OCI-LY3 (cell line): ENCODE measurements around the gene FABP1.

ENCODE experiments used
- CTCF ChIP-seq: fragments of 200-600, 300-600 bp; sonication (generic); IDR thresholded peaks from 2 replicates; pipeline ENCODE4 v1.5.1; 2014; ENCODE audit warnings: antibody characterized with exemption, low read length, low read depth
- EZH2phosphoT487 ChIP-seq: fragments of 200-600 bp; shearing (Covaris generic); IDR thresholded peaks from 2 replicates; pipeline ENCODE4 v1.6.1; 2018; ENCODE audit warnings: antibody characterized with exemption, mixed run types, low read depth

- TF ChIP-seq CTCF = no peak
- no peak for TF ChIP-seq EZH2phosphoT487
These were observed 299 bp downstream of the FABP1 start for GRCh38 chr2:88127638-88127887.
